GM18499 (cell line): ENCODE results near the gene CDKAL1.
"Not testable (repeated sequence)": the region's sequence is repeated elsewhere in the genome, so short reads cannot be mapped to it uniquely, and the experiment has no call there.

Experiments used
- ATAC-seq: cut with Tn5 transposase; IDR thresholded peaks from one replicate; pipeline ENCODE4 v1.9.1; 2021; ENCODE audit warnings: moderate number of reproducible peaks; ENCODE audit not compliant: insufficient read depth, unreplicated experiment

CDKAL1 gene

GRCh38 chr6:21031182-21031581 lies 496.9 kb downstream of the CDKAL1 start:
- ATAC-seq: no peak

- no peak for ATAC-seq
These were observed 498.8 kb downstream of the CDKAL1 start for GRCh38 chr6:21033084-21033483.

GRCh38 chr6:21033575-21034026 lies 499.3 kb downstream of the CDKAL1 start:
- ATAC-seq: no peak

GRCh38 chr6:21034345-21034744 lies 500.1 kb downstream of the CDKAL1 start:
- ATAC-seq: no peak

GRCh38 chr6:21037453-21037852 lies 503.2 kb downstream of the CDKAL1 start:
- peak; percentile 44 for ATAC-seq

GRCh38 chr6:21039926-21040325 lies 505.7 kb downstream of the CDKAL1 start:
- no peak for ATAC-seq

- ATAC-seq: no peak
These were observed 511.0 kb downstream of the CDKAL1 start for GRCh38 chr6:21045135-21045700.

- no peak for ATAC-seq
These were observed 512.0 kb downstream of the CDKAL1 start for GRCh38 chr6:21046276-21046675.

- no peak for ATAC-seq
These were observed 513.8 kb downstream of the CDKAL1 start for GRCh38 chr6:21048047-21048446.

- ATAC-seq: no peak
These were observed 514.9 kb downstream of the CDKAL1 start for GRCh38 chr6:21049148-21049547.

- no peak for ATAC-seq
These were observed 515.3 kb downstream of the CDKAL1 start for GRCh38 chr6:21049572-21049971.

- no peak for ATAC-seq
These were observed 516.7 kb downstream of the CDKAL1 start for GRCh38 chr6:21050935-21051334.

GRCh38 chr6:21051777-21052176 lies 517.5 kb downstream of the CDKAL1 start:
- ATAC-seq: no peak

- ATAC-seq: no peak
These were observed 519.4 kb downstream of the CDKAL1 start for GRCh38 chr6:21053612-21054011.

GRCh38 chr6:21055480-21055879 lies 521.2 kb downstream of the CDKAL1 start:
- not testable (repeated sequence) for ATAC-seq

- ATAC-seq: no peak
These were observed 527.6 kb downstream of the CDKAL1 start for GRCh38 chr6:21061892-21062291.

- ATAC-seq: no peak
These were observed 530.6 kb downstream of the CDKAL1 start for GRCh38 chr6:21064756-21065340.

- ATAC-seq: no peak
These were observed 533.3 kb downstream of the CDKAL1 start for GRCh38 chr6:21067521-21067920.

- ATAC-seq: no peak
These were observed 536.4 kb downstream of the CDKAL1 start for GRCh38 chr6:21070620-21071019.

GRCh38 chr6:21071780-21072468 lies 537.7 kb downstream of the CDKAL1 start:
- ATAC-seq: no peak

GRCh38 chr6:21073318-21073839 lies 539.1 kb downstream of the CDKAL1 start:
- no peak for ATAC-seq
